HUES48 (cell line): ENCODE measurements around the gene GPR137B.

Source experiments
- H3K27ac ChIP-seq: one replicate; pipeline ENCODE4 v1.7.0; 2013; ENCODE audit warnings: low read depth, low read length, inconsistent platforms
- H3K27me3 ChIP-seq: 2 replicates; pipeline ENCODE4 v1.6.1; 2013; ENCODE audit warnings: mild to moderate bottlenecking, low read length; ENCODE audit not compliant: control insufficient read depth, insufficient read depth
- H3K36me3 ChIP-seq: 2 replicates; pipeline ENCODE4 v1.6.1; 2013; ENCODE audit warnings: low read length; ENCODE audit not compliant: control insufficient read depth, insufficient read depth
- H3K4me1 ChIP-seq: 2 replicates; pipeline ENCODE4 v1.6.1; 2013; ENCODE audit warnings: mild to moderate bottlenecking, low read length; ENCODE audit not compliant: control insufficient read depth, insufficient read depth
- H3K4me3 ChIP-seq: 2 replicates; pipeline ENCODE4 v1.5.1; 2013; ENCODE audit warnings: mild to moderate bottlenecking, low read depth, low read length
- H3K9ac ChIP-seq: 2 replicates; pipeline ENCODE4 v1.6.1; 2013; ENCODE audit warnings: mild to moderate bottlenecking, low read depth, low read length, moderate library complexity
- H3K9me3 ChIP-seq: 2 replicates; pipeline ENCODE4 v1.6.1; 2013; ENCODE audit warnings: low read length; ENCODE audit not compliant: control insufficient read depth, insufficient read depth

The GPR137B gene

GRCh38 chr1:236103059-236103458, 39.3 kb upstream of the GPR137B start:
- Histone ChIP-seq H3K9ac (no peak overlapping the region), H3K36me3 (no peaks in the 10 kb centered on the region), H3K4me3 (peak overlapping the region; percentile 29; the same call in 1 of the 2 replicates), H3K27me3 (no peaks in the 10 kb centered on the region), H3K9me3 (no peaks in the 10 kb centered on the region), H3K27ac (no peak overlapping the region), H3K4me1 (peaks cover 8% of the 10 kb centered on the region)

- H3K9me3 ChIP-seq, result no peaks in the 10 kb centered on the region
- H3K4me1 ChIP-seq, result peaks cover 8% of the 10 kb centered on the region
- H3K9ac ChIP-seq, result no peak overlapping the region
- no peaks in the 10 kb centered on the region for H3K36me3 ChIP-seq
- no peaks in the 10 kb centered on the region for H3K27me3 ChIP-seq
- no peak overlapping the region for H3K27ac ChIP-seq
- no peak overlapping the region for H3K4me3 ChIP-seq
These were observed 38.6 kb upstream of the GPR137B start for GRCh38 chr1:236103646-236104218.

GRCh38 chr1:236107121-236107907, 35.0 kb upstream of the GPR137B start:
- Histone ChIP-seq H3K27ac (no peak overlapping the region), H3K9ac (no peak overlapping the region), H3K27me3 (no peaks in the 10 kb centered on the region), H3K36me3 (no peaks in the 10 kb centered on the region), H3K4me3 (no peak overlapping the region), H3K4me1 (peaks cover 8% of the 10 kb centered on the region), H3K9me3 (no peaks in the 10 kb centered on the region)

GRCh38 chr1:236108027-236108648, 34.2 kb upstream of the GPR137B start:
- Histone ChIP-seq H3K9ac (no peak overlapping the region), H3K4me3 (no peak overlapping the region), H3K9me3 (no peaks in the 10 kb centered on the region)

GRCh38 chr1:236110137-236110536, 32.2 kb upstream of the GPR137B start:
- no peaks in the 10 kb centered on the region for H3K27me3 ChIP-seq
- no peak overlapping the region for H3K27ac ChIP-seq
- H3K4me3 ChIP-seq, result no peak overlapping the region
- no peak overlapping the region for H3K9ac ChIP-seq
- H3K4me1 ChIP-seq, result no peaks in the 10 kb centered on the region
- H3K9me3 ChIP-seq, result no peaks in the 10 kb centered on the region
- H3K36me3 ChIP-seq, result no peaks in the 10 kb centered on the region

More at GRCh38 chr1:236108027-236108648, 34.2 kb upstream of the GPR137B start:
- Histone ChIP-seq H3K4me1 (0 out of 2 replicates have a peak, but pooled peaks cover 4% of the 10 kb centered on the region), H3K36me3 (no peaks in the 10 kb centered on the region), H3K27ac (no peak overlapping the region), H3K27me3 (no peaks in the 10 kb centered on the region)

GRCh38 chr1:236111527-236112331, 30.6 kb upstream of the GPR137B start:
- Histone ChIP-seq H3K9me3 (no peaks in the 10 kb centered on the region), H3K4me3 (no peak overlapping the region), H3K9ac (no peak overlapping the region), H3K36me3 (no peaks in the 10 kb centered on the region), H3K27me3 (no peaks in the 10 kb centered on the region), H3K4me1 (no peaks in the 10 kb centered on the region), H3K27ac (no peak overlapping the region)

GRCh38 chr1:236112332-236112627, 30.1 kb upstream of the GPR137B start:
- H3K4me3 ChIP-seq, result no peak overlapping the region
- H3K9me3 ChIP-seq, result no peaks in the 10 kb centered on the region
- no peaks in the 10 kb centered on the region for H3K36me3 ChIP-seq
- H3K9ac ChIP-seq, result no peak overlapping the region
- no peaks in the 10 kb centered on the region for H3K4me1 ChIP-seq
- no peaks in the 10 kb centered on the region for H3K27me3 ChIP-seq
- no peak overlapping the region for H3K27ac ChIP-seq

- Histone ChIP-seq H3K9me3 (no peaks in the 10 kb centered on the region), H3K4me3 (no peak overlapping the region), H3K4me1 (no peaks in the 10 kb centered on the region), H3K27me3 (no peaks in the 10 kb centered on the region), H3K27ac (no peak overlapping the region), H3K36me3 (no peaks in the 10 kb centered on the region), H3K9ac (no peak overlapping the region)
These were observed 28.9 kb upstream of the GPR137B start for GRCh38 chr1:236113324-236114032.

- no peaks in the 10 kb centered on the region for H3K9me3 ChIP-seq
- H3K36me3 ChIP-seq, result no peaks in the 10 kb centered on the region
- H3K27ac ChIP-seq, result no peak overlapping the region
- no peaks in the 10 kb centered on the region for H3K4me1 ChIP-seq
- no peaks in the 10 kb centered on the region for H3K27me3 ChIP-seq
- no peak overlapping the region for H3K4me3 ChIP-seq
- H3K9ac ChIP-seq, result no peak overlapping the region
These were observed 28.1 kb upstream of the GPR137B start for GRCh38 chr1:236114076-236114747.

GRCh38 chr1:236117710-236118109, 24.6 kb upstream of the GPR137B start:
- Histone ChIP-seq H3K4me1 (no peaks in the 10 kb centered on the region), H3K9ac (no peak overlapping the region), H3K27me3 (no peaks in the 10 kb centered on the region), H3K9me3 (no peaks in the 10 kb centered on the region), H3K27ac (no peak overlapping the region), H3K36me3 (no peaks in the 10 kb centered on the region), H3K4me3 (no peak overlapping the region)
